GM12873 (cell line): ENCODE measurements around the gene ZNF783.
A peak's percentile ranks its signal among the peaks of the same experiment; 100 is the strongest.

ENCODE experiments used
- TF ChIP-seq, protein P1 (sequence below): IDR thresholded peaks from 2 replicates; pipeline ENCODE4 v1.5.1; 2012; ENCODE audit warnings: low read depth, mild to moderate bottlenecking, moderate library complexity, low read length, control low read depth; ENCODE audit not compliant: insufficient read depth; ENCODE audit errors: missing control alignments

ZNF783 gene

GRCh38 chr7:149310990-149311573, 49.1 kb downstream of the ZNF783 start:
- TF ChIP-seq, protein P1, sequence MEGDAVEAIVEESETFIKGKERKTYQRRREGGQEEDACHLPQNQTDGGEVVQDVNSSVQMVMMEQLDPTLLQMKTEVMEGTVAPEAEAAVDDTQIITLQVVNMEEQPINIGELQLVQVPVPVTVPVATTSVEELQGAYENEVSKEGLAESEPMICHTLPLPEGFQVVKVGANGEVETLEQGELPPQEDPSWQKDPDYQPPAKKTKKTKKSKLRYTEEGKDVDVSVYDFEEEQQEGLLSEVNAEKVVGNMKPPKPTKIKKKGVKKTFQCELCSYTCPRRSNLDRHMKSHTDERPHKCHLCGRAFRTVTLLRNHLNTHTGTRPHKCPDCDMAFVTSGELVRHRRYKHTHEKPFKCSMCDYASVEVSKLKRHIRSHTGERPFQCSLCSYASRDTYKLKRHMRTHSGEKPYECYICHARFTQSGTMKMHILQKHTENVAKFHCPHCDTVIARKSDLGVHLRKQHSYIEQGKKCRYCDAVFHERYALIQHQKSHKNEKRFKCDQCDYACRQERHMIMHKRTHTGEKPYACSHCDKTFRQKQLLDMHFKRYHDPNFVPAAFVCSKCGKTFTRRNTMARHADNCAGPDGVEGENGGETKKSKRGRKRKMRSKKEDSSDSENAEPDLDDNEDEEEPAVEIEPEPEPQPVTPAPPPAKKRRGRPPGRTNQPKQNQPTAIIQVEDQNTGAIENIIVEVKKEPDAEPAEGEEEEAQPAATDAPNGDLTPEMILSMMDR, result no peak

DNA sequence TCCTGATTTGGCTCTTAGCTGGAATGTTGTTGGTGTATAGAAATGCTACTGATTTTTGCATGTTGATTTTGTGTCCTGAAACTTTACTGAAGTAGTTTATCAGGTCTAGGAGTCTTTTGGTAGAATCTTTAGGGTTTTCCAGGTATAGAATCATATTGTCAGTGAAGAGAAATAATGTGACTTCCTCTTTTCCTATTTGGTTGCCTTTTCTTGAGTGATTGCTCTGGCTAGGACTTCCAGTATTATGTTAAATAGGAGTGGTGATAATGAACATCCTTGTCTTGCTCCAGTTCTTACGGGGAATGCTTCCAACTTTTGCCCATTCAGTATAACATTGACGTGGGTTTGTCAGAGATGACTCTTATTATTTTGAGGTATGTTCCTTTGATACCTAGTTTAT, 52.0 kb downstream of the ZNF783 start:
- TF ChIP-seq, protein P1, result no peak

DNA sequence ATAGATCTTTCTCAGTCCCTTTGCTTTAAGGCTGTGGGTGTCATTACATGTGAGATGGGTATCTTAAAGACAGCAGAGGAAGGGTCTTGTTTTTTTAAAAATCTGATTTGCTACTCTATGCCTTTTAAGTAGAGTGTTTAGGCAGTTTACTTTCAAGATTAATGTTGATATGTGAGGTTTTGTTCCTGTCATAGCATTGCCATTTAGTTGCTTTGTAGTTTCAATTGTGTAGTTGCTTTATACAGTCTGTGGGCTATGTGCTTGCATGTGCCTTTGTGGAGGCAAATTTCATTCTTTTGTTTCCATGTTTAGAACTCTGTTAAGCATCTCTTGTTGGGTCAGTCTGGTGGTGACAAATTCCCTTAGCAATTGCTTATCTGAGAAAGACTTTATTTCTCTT, 54.6 kb downstream of the ZNF783 start:
- TF ChIP-seq, protein P1, result no peak

GRCh38 chr7:149317496-149317895, 55.5 kb downstream of the ZNF783 start:
- TF ChIP-seq, protein P1, result no peak

DNA sequence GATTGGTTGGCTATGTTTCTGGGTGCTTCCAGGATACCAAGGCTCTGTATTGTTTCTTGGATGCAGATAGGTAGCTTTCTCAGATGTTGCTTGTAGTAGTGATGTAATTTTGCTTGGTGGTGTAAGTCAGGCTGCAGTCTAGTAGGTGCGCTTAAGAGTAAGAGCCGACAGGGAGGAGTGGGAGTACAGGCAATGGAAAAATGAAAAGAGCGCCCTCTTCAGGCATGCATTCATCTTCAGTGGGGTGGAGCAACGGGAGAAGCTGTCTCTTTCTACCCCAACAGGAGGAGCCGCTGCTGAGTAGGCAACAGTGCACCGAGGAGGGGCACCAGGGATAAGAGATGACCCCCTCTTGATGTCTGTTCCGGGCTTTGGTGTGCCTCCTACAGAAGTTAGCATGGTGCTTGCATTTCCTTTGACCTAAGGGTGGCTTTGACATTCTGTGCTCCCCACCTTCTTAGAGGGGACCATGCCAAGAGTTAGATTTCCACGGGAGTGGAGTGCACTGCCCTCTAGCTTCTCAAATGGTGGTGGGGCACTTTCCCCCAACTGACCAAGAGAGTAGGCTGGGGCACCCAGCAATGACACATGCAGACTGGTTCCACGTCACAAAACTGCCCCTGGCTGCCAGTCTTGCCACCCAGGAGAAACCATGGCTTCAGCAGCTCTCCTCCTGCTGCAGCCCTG, 56.1 kb downstream of the ZNF783 start:
- TF ChIP-seq, protein P1, result peak; percentile 32

- TF ChIP-seq, protein P1, result no peak
Observed at GRCh38 chr7:149319376-149319775, 57.4 kb downstream of the ZNF783 start.

- TF ChIP-seq, protein P1, result no peak
Observed at GRCh38 chr7:149320313-149321124, 58.5 kb downstream of the ZNF783 start.
